Sigmoid colon (tissue), 7 donors: ENCODE measurements around the gene CASP9. TPM values are rescaled to one million over a fixed set of nuclear protein-coding genes. Genes with fewer than 3 reads are reported as not detected.
"Not testable (repeated sequence)": the region's sequence is repeated elsewhere in the genome, so short reads cannot be mapped to it uniquely, and the experiment has no call there.

Source experiments
- DNase-seq: peaks from one replicate; pipeline ENCODE4 v3.0.0-alpha.2; 2019
- H3K27ac ChIP-seq, 4 donors: fragments of 200-600 bp; sonication (generic); one replicate each; pipeline ENCODE4 v1.5.1; 2016 to 2019; ENCODE audit warnings: mild to moderate bottlenecking in 1 of 4
- H3K27me3 ChIP-seq, 3 donors: fragments of 200-600 bp; sonication (generic); one replicate each; pipeline ENCODE4 v1.5.1; 2019; ENCODE audit warnings: mild to moderate bottlenecking in 1 of 3
- H3K36me3 ChIP-seq, 4 donors: fragments of 200-600 bp; sonication (generic); one replicate each; pipeline ENCODE4 v1.5.1; 2016 to 2019
- H3K4me1 ChIP-seq, 4 donors: fragments of 200-600 bp; sonication (generic); one replicate each; pipeline ENCODE4 v1.5.1; 2017 to 2019
- H3K4me3 ChIP-seq, 4 donors: fragments of 200-600 bp; sonication (generic); one replicate each; pipeline ENCODE4 v1.5.1; 2017 to 2019; ENCODE audit warnings: mild to moderate bottlenecking in 2 of 4, moderate library complexity in 1 of 4
- H3K9me3 ChIP-seq, 4 donors: fragments of 200-600 bp in 3 of 4; sonication (generic) in 3 of 4; one replicate each; pipeline versions ENCODE4 v1.5.1 to v1.6.1; 2013 to 2019
- EP300 ChIP-seq, 4 donors: sonication (generic); formaldehyde crosslinking; IDR thresholded peaks; one replicate each; pipeline ENCODE4 v1.6.1; 2017; ENCODE audit warnings: antibody characterized with exemption in 4 of 4
- POLR2A ChIP-seq, 2 donors: fragments of 450-650 bp; IDR thresholded peaks; one replicate each; pipeline ENCODE4 v1.6.1; 2016; ENCODE audit warnings: antibody characterized with exemption in 2 of 2, mild to moderate bottlenecking in 2 of 2, moderate library complexity in 2 of 2
- POLR2AphosphoS5 ChIP-seq, 4 donors: sonication (generic); formaldehyde crosslinking; IDR thresholded peaks; one replicate each; pipeline ENCODE4 v1.6.1; 2017; ENCODE audit warnings: antibody characterized with exemption in 4 of 4
- WGBS, 2 donors: extraction: QIAGEN DNeasy Blood & Tissue Kit; methylation state at CpG; one replicate each; pipeline ENCODE4 v1.1.7; 2013; 5-methylcytosine and 5-hydroxymethylcytosine counted together
- intact Hi-C: fragments of 100-400 bp; cut with DNase I; formaldehyde crosslinking; loops from one replicate; pipeline ENCODE4 v1.15.1; 2023
- polyA plus RNA-seq, 3 donors: library from polyadenylated mRNA; stranded (reverse); fragments of 200-250 nt; gene quantifications; one replicate each; pipeline ENCODE4 v1.2.3, GENCODE V29; 2013
- total RNA-seq, 4 donors: library from RNA; depleted of rRNA; stranded (reverse); fragments of >200 nt; gene quantifications; one replicate each; pipeline ENCODE4 v1.1.0, GENCODE V29; 2016
- TF ChIP-seq, protein P1 (sequence below), 4 experiments: fragments of 450-650 bp in 3 of 4; fragments of 200-600 bp in 1 of 4; IDR thresholded peaks; one replicate each; pipeline ENCODE4 v1.5.1; 2016 to 2019; ENCODE audit warnings: antibody characterized with exemption in 4 of 4, mild to moderate bottlenecking in 3 of 4, moderate library complexity in 2 of 4
- donor health status: healthy with polysubstance abuse.
- donor health status: Bipolar disorder and iron deficiency.
- donor health status: healthy.

CASP9 gene
- total and polyA plus RNA-seq, 7 donors = 6.2 to 18.2 (median 11.4) TPM

DNA sequence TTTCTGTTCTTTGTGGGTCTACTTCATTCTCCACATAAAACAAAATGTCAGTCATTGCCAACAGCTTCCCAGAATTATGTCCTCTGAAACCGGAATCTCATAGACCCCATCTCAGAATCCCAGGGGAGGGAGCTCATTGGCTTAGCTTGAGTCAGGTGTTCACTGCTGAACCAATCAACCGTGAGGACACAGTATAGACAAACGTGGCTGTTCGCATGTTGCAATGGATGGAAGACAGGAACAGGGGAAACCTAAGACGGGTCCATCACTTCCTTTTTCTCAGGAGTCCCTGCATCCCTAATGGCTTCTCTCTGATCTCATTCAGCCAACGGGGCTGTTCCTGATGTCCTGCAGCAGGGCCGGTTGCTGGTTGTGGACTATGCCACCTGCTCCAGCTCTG is 58.3 kb downstream of the CASP9 start:
- no peak overlapping the region for H3K27ac ChIP-seq
- DNase-seq = no peak
- intact Hi-C loops = no loop called here
- no peak overlapping the region for H3K4me3 ChIP-seq
- no peaks in the 10 kb centered on the region for H3K27me3 ChIP-seq
- no peaks in the 10 kb centered on the region for H3K9me3 ChIP-seq
- TF ChIP-seq POLR2AphosphoS5 (IDR thresholded peaks at IDR 0.05) = no peak
- TF ChIP-seq, protein P1, sequence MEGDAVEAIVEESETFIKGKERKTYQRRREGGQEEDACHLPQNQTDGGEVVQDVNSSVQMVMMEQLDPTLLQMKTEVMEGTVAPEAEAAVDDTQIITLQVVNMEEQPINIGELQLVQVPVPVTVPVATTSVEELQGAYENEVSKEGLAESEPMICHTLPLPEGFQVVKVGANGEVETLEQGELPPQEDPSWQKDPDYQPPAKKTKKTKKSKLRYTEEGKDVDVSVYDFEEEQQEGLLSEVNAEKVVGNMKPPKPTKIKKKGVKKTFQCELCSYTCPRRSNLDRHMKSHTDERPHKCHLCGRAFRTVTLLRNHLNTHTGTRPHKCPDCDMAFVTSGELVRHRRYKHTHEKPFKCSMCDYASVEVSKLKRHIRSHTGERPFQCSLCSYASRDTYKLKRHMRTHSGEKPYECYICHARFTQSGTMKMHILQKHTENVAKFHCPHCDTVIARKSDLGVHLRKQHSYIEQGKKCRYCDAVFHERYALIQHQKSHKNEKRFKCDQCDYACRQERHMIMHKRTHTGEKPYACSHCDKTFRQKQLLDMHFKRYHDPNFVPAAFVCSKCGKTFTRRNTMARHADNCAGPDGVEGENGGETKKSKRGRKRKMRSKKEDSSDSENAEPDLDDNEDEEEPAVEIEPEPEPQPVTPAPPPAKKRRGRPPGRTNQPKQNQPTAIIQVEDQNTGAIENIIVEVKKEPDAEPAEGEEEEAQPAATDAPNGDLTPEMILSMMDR (IDR thresholded peaks at IDR 0.05) = no peak
- TF ChIP-seq EP300 (IDR thresholded peaks at IDR 0.05) = no peak
- no peak for TF ChIP-seq POLR2A (IDR thresholded peaks at IDR 0.05)
- WGBS, 2 donors = 74 to 83% methylated on average over 7 of the region's 7 CpGs
- no peaks in the 10 kb centered on the region for H3K36me3 ChIP-seq
- H3K4me1 ChIP-seq = peaks cover 0 to 7% (median 0%) of the 10 kb centered on the region in 4 donors

DNA sequence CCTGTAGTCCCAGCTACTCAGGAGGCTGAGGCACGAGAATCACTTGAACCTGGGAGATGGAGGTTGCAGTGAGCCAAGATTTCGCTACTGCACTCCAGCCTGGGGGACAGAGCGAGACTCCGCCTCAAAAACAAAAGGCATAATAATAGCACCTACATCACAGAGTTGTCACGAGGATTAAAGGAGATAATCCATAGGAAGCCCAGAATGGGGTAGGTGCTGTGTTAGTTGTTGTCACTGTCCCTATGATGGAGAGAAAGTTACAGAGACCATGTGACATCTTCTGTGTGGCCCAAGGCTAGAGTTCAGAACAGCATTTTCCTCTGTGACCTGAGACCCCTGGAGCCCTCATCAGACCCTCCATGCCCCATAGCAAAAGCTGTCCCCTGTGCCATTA is 60.1 kb downstream of the CASP9 start:
- H3K4me1 ChIP-seq, H3K27ac ChIP-seq, H3K4me3 ChIP-seq, intact Hi-C loops, DNase-seq, H3K27me3 ChIP-seq, H3K36me3 ChIP-seq, H3K9me3 ChIP-seq: not testable (repeated sequence)
- WGBS, 2 donors = 91 to 92% methylated on average over 5 of the region's 5 CpGs

DNA sequence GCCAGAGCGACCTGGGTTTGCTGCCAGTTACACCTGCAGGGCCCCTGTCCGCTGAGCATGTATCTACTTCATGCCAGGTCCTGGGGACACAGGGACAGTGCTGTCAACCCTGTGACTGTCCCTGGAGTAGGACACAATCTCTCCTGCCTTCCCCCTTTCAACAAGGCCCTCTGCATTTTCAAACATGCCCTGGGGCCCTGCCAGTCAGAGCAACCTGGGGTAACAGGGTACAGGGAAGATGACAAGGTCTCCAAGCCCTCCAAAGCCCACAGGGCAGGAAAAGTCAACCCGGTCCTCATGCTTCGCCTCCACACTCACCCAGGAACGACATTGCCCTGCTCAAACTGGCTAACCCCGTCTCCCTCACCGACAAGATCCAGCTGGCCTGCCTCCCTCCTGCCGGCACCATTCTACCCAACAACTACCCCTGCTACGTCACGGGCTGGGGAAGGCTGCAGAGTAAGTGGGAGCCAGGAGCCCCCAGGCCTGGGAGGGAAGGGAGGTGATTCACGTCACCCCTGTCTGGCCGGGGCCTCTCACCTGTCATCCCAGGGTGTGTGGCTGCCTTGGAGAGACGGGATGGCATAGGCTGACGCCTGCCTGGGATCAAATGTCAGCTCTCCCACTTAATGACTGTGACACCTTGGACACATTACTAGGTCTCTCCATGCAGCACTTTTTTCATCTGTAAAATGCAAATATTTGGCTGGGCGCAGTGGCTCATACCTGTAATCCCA is 60.8 kb downstream of the CASP9 start:
- 79 to 88% methylated on average over 14 of the region's 15 CpGs for WGBS, 2 donors
- H3K27ac ChIP-seq, H3K4me3 ChIP-seq, DNase-seq, H3K27me3 ChIP-seq, H3K9me3 ChIP-seq, intact Hi-C loops, H3K4me1 ChIP-seq, H3K36me3 ChIP-seq: not testable (repeated sequence)

DNA sequence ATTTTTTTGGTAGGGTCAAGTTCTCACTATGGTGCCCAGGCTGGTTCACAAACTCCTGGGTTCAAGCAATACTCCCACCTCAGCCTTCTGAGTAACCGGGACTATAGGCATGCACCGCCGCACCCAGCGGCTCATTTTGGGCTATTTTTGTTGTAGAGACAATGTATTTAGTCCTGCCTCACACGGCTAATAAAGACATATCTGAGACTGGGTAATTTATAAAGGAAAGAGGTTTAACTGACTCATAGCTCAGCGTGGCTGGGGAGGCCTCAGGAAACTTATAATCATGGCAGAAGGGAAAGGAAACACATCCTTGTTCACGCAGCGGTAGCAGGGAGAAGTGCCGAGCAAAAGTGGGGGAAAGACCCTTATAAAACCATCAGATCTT is 63.3 kb downstream of the CASP9 start:
- Histone ChIP-seq H3K27ac (no peak overlapping the region), H3K9me3 (no peaks in the 10 kb centered on the region), H3K4me3 (no peak overlapping the region), H3K36me3 (no peaks in the 10 kb centered on the region), H3K4me1 (no peaks in the 10 kb centered on the region), H3K27me3 (no peaks in the 10 kb centered on the region)
- no peak for TF ChIP-seq POLR2AphosphoS5 (IDR thresholded peaks at IDR 0.05)
- no peak for TF ChIP-seq EP300 (IDR thresholded peaks at IDR 0.05)
- TF ChIP-seq, protein P1 (IDR thresholded peaks at IDR 0.05) = no peak
- TF ChIP-seq POLR2A (IDR thresholded peaks at IDR 0.05) = no peak
- WGBS, 2 donors = 87 to 88% methylated on average over 9 of the region's 9 CpGs
- intact Hi-C loops = no loop called here
- no peak for DNase-seq

DNA sequence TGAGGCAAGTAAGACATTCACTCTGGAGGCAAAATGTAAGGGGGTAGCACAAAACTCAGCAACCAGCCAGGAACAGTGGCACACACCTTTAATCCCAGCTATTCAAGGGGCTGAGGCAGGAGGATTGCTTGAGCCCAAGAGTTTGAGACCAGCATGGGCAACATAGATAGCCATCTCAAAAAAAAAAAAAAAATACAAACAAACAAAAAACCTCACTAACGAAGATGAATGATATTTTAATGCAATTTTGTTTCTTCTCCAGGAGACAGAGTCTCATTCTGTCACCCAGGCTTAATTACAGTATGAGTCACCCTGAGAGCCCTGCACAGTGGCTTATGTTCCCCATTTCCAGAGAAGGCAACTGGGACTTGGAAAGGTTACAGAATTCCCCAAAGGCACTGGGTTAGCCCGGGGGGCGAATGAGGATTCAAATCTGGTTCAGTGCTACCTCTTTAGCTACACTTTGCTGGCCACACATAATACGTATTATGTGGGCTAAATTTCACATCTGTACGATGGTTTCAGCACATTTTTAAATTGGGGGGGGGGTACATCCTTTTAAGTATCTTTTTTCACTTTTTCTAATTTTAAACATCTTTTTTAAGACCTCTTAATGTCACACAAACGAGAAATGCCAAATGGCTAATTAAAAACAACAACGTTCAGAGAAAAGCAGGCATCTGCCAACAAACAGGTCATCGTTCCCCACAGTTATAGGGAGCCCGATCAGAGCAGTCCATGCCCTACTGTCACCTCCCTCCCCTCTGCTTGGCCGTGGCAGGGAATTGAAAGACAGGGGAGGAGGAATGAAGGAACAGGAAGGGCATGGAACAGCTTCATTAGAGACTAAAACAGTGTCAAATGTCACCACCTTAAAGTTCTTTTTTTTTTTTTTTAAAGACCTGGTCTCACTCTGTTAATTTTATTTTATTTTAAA is 64.0 kb downstream of the CASP9 start:
- DNase-seq = no peak
- intact Hi-C loops = no loop called here
- H3K4me1 ChIP-seq = no peaks in the 10 kb centered on the region
- H3K27me3 ChIP-seq = no peaks in the 10 kb centered on the region
- no peaks in the 10 kb centered on the region for H3K9me3 ChIP-seq
- TF ChIP-seq, protein P1 (IDR thresholded peaks at IDR 0.05) = no peak
- TF ChIP-seq EP300 (IDR thresholded peaks at IDR 0.05) = no peak
- no peak for TF ChIP-seq POLR2AphosphoS5 (IDR thresholded peaks at IDR 0.05)
- 61 to 74% methylated on average over 10 of the region's 10 CpGs for WGBS, 2 donors
- no peak overlapping the region for H3K4me3 ChIP-seq
- no peaks in the 10 kb centered on the region for H3K36me3 ChIP-seq
- H3K27ac ChIP-seq = no peak overlapping the region

DNA sequence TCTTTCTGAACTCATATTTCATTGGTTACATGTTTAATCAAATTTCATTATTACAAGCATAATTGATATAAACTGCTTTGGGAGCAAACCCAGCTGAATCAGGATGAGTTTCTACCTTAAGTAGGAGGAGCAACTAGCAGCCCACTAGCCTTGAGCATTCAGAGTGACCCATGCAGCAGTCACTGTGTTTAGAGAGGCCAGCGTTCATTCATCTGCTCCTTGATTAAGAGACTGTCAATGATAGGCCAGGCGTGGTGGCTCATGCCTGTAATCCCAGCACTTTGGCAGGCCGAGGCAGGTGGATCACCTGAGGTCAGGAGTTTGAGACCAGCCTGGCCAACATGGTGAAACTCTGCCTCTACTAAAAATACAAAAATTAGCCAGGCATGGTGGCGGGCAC is 65.6 kb downstream of the CASP9 start:
- intact Hi-C loops, H3K36me3 ChIP-seq, H3K27ac ChIP-seq, H3K9me3 ChIP-seq, DNase-seq, H3K4me3 ChIP-seq, H3K4me1 ChIP-seq, H3K27me3 ChIP-seq: not testable (repeated sequence)
- 80 to 89% methylated on average over 4 of the region's 4 CpGs for WGBS, 2 donors
